GM19328 (cell line): ENCODE data around the gene CLDN11.

Source experiments
- ATAC-seq: cut with Tn5 transposase; IDR thresholded peaks from one replicate; pipeline ENCODE4 v1.9.1; 2021; ENCODE audit warnings: mild to moderate bottlenecking, moderate library complexity; ENCODE audit not compliant: unreplicated experiment

Gene CLDN11

GRCh38 chr3:170418422-170419398 is at the start of gene CLDN11:
TSS of gene CLDN11 (plus strand) at chr3:170418868. CDS start at chr3:170419067, 199 bp downstream.
- ATAC-seq, result no peak

GRCh38 chr3:170368921-170369320 is 49.7 kb upstream of the CLDN11 start:
- no peak for ATAC-seq

- ATAC-seq, result no peak
These were observed 46.3 kb upstream of the CLDN11 start for GRCh38 chr3:170372190-170372879.

GRCh38 chr3:170383567-170383966 is 35.1 kb upstream of the CLDN11 start:
- ATAC-seq, result no peak

- no peak for ATAC-seq
These were observed 32.2 kb upstream of the CLDN11 start for GRCh38 chr3:170386468-170386867.

GRCh38 chr3:170387950-170388349 is 30.7 kb upstream of the CLDN11 start:
- ATAC-seq, result no peak

- no peak for ATAC-seq
These were observed 27.6 kb upstream of the CLDN11 start for GRCh38 chr3:170391108-170391507.

- ATAC-seq, result no peak
These were observed 21.0 kb upstream of the CLDN11 start for GRCh38 chr3:170397685-170398084.

GRCh38 chr3:170405101-170405500 is 13.6 kb upstream of the CLDN11 start:
- ATAC-seq, result no peak

- ATAC-seq, result no peak
These were observed 8.1 kb upstream of the CLDN11 start for GRCh38 chr3:170410428-170411029.

- no peak for ATAC-seq
These were observed 5.4 kb upstream of the CLDN11 start for GRCh38 chr3:170413291-170413690.

GRCh38 chr3:170414202-170414663 is 4.4 kb upstream of the CLDN11 start:
- ATAC-seq, result no peak

- no peak for ATAC-seq
These were observed 1.6 kb upstream of the CLDN11 start for GRCh38 chr3:170417090-170417489.

GRCh38 chr3:170419557-170420087 is 954 bp downstream of the CLDN11 start:
- ATAC-seq, result no peak

- no peak for ATAC-seq
These were observed 1.7 kb downstream of the CLDN11 start for GRCh38 chr3:170420307-170420821.

GRCh38 chr3:170421111-170421641 is 2.5 kb downstream of the CLDN11 start:
- ATAC-seq, result no peak

GRCh38 chr3:170421758-170422157 is 3.1 kb downstream of the CLDN11 start:
- no peak for ATAC-seq

- ATAC-seq, result no peak
These were observed 4.4 kb downstream of the CLDN11 start for GRCh38 chr3:170423001-170423615.

GRCh38 chr3:170424879-170425278 is 6.2 kb downstream of the CLDN11 start:
- ATAC-seq, result no peak
